Endothelial cell of umbilical vein (primary cell): ENCODE results near the gene ITGA3.

Experiments used
- CTCF ChIP-seq, 2 donors: IDR thresholded peaks; 1 replicate in 1 of 2; 2 replicates in 1 of 2; pipeline ENCODE4 v1.5.1; 2011; ENCODE audit warnings: low read length in 2 of 2, mild to moderate bottlenecking in 2 of 2, moderate library complexity in 2 of 2, control low read depth in 1 of 2, inconsistent platforms in 1 of 2, low read depth in 1 of 2; ENCODE audit not compliant: insufficient read depth in 1 of 2; ENCODE audit errors: extremely low read depth in 1 of 2
- FOS ChIP-seq: IDR thresholded peaks from 2 replicates; pipeline ENCODE4 v1.6.1; 2011; ENCODE audit warnings: mild to moderate bottlenecking, low read length, moderate library complexity, borderline replicate concordance; ENCODE audit not compliant: insufficient read depth
- GATA2 ChIP-seq: IDR thresholded peaks from 2 replicates; pipeline ENCODE4 v1.7.0; 2011; ENCODE audit warnings: low read depth, mild to moderate bottlenecking, moderate library complexity, mixed read lengths, low read length; ENCODE audit not compliant: insufficient read length, insufficient read depth
- MAX ChIP-seq: IDR thresholded peaks from 2 replicates; pipeline ENCODE4 v1.6.1; 2011; ENCODE audit not compliant: insufficient read depth, insufficient read length
- POLR2A ChIP-seq: IDR thresholded peaks from 2 replicates; pipeline ENCODE4 v1.6.1; 2012; ENCODE audit warnings: low read depth, mild to moderate bottlenecking, control low read depth, low read length
- POLR2AphosphoS5 ChIP-seq: IDR thresholded peaks from 2 replicates; pipeline ENCODE4 v1.6.1; 2012; ENCODE audit warnings: low read depth, mild to moderate bottlenecking, control low read depth, low read length, moderate library complexity; ENCODE audit not compliant: insufficient read depth

- no peak for TF ChIP-seq CTCF (IDR thresholded peaks at IDR 0.05; ENCODE audit: extremely low read depth in 1 of 2, insufficient read depth in 1 of 2, low read depth in 1 of 2, low read length in 2 of 2)
- TF ChIP-seq FOS = no peak
- TF ChIP-seq POLR2A = no peak
- no peak for TF ChIP-seq GATA2
- TF ChIP-seq MAX = no peak
- TF ChIP-seq POLR2AphosphoS5 = no peak
Measured at GRCh38 chr17:50081757-50082156, 25.8 kb downstream of the ITGA3 start.
